Activated CD4-positive, alpha-beta T cell treated with anti-CD3 and anti-CD28 coated beads, Interleukin-2, Interleukin-4, amounts not matched to agents 100 ng/mL and 50 ng/mL, durations not matched to agents 16 hours and 8 hours (primary cell): ENCODE data around the gene REXO2.

Experiments
- DNase-seq: peaks from one replicate; pipeline ENCODE4 v3.0.0-alpha.2; 2020; ENCODE audit warnings: low spot score

REXO2 gene

DNA sequence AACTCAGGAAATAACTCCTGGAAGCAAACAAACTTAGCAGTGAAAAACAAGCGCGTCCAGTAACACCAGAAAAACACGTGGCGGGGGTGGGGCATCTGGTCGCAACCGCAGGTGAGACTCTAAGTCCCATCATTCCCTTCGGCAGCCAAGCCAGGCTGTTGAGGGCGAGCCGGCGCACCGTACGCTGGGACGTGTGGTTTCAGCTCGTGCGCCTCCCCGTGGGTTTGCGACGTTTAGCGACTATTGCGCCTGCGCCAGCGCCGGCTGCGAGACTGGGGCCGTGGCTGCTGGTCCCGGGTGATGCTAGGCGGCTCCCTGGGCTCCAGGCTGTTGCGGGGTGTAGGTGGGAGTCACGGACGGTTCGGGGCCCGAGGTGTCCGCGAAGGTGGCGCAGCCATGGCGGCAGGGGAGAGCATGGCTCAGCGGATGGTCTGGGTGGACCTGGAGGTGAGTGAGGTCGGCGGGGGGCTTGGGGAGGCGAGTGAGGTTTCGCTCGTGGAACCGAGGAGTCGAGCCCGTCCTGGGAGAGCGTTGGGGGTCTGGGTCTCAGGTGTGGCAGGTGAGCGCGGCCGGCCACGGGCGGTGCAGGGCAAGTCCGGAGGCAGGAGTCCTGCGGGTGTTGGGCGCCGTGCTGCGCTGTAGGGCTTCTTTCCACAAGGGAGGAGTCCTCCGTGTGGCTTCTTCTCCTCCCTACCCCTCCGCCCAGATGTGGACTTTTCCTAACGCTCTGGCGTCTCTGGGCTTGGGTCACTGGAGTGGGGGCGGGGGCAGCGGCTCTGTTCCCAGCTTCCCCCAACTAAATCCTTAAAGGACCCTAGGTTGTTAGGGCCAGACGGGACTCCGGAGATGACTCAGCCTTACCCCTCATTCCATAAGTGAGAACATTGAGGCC is at the start of gene REXO2:
Gene REXO2 (plus strand): TSS at position 239 of the 892 bp plus-strand sequence. CDS start 62 bp downstream, at position 301.
- peak; percentile 96 for DNase-seq

DNA sequence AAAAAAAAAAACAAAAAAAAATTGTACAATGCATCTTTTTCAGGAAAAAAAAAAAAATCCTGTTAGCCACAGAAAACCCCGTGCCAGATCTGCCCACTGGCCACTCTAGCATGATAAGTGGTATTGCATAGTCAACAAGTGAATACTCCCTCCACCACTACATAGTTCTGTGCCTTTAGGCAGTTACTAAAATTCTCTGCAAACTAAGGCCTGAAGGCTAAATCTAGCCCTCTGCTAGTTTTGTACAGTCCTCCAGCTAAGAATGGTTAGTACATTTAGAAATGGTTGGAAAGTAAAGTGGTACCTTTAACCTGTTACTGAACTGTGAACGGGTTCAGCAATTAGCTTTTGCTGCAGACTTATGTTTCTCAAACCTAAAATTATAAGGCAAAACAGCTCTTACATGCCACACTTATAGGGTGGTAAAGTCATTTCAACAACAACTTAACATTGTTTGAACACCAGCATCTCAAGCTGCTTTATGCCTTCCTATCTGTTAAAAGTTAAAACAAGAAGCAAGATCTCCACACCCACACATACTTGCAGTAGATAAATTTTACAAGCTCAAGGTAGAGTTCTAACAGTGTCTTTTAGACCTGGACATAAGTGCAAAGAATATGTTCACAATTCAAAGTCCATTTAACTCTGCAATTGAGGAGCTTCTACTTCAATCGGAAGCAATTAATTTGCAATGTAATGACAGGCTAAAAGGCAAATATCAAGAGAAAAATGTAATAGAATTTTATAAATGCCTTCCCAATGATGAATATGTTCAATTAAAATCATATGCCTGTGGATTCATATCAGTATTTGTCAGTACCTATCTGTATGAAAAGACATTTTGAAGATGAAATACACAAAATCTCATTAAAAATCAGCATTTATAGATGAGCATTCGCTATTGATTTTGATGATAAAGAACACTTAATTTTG is 46.3 kb upstream of the REXO2 start:
- no peak for DNase-seq

DNA sequence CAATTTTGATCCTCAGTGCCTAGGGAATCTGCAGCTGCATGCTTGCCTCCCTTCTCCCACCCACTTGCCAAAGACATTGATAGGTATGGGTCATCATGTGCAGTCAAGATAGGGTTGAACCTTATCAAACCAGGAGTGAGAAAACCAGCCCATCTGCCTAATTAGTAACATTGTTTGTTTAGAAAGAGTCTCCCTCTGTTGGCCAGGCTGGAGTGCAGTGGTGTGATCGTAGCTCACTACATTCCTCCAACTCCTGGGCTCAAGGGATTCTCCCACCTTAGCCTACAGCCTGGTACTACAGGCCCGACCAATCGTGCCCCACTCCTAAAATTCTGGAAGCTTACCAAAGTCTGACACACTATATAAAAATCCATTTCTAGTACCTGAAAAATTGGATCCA is 43.5 kb upstream of the REXO2 start:
- DNase-seq: no peak

DNA sequence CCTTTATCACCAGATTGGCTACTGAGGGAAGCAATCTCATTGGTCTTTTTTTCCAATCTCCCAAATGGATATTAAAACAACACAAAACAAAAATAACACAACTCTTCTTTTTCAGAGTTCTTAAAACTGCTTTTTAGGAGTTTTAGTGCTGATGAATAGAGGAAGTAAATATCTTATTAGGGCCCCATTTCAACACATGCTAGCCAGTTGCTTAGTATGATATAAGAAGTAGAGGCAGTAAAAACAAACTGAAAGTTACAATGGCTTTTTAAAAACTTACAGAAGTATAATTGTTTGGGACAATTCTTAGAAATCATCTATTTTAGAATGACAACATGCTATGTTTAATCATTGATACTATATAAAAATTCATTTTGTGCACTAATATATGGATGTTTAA is 42.4 kb upstream of the REXO2 start:
- no peak for DNase-seq

DNA sequence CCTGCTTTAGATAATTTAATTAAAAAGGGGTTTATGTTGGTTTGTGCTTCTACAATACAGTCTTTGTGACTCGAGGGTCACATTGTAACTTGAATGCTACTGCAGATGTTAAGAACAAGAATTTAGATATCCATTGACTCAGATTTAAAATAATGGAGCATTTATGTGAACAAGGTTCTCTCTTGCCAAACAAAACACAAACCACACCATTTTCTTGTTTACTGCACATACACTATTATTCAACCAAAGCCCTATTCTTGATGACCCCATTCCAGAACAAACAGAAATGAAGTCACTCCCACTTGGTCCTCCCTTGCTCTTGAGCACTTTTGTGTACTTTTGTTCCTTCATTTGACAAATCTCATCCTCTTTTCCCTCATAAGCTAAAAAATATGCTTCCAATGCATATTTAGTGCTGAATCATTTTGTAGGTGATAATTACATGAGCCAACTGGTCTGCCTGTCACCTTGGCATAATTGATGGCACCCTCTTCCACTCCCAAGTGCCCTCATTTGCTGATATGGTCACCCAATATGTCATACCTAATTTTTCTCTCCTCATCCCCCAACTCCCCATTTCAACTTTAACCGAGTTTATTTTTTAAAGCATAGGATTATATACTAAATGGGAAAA is 41.8 kb upstream of the REXO2 start:
- DNase-seq: no peak

DNA sequence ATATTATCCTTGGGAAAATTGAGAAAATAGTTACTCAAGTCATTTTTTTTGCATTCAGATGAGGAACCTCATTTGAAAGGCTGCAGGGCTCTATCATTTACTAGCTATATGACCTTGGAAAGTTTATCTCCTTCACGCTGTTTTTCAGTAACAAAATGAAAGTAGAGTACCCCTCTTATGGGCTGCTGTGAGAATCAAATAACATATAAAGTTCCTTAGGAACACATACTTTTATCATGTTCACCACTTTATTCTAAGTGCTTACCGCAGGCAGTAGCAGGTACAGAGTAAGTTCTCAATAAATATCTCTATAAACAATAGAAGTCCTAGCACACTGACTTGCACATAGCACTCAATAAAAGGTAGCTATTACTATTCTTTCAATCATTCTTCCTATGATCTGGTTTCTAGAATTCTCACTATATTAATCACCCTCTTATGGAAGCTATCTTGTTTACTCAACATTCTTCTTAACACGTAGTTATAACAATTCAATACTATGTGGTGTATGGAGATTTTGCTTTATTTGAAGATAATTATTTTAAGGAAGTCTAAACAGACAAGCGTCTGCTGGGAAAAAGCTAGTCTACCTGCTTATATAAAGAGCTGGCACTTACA is 40.9 kb upstream of the REXO2 start:
- DNase-seq: no peak

DNA sequence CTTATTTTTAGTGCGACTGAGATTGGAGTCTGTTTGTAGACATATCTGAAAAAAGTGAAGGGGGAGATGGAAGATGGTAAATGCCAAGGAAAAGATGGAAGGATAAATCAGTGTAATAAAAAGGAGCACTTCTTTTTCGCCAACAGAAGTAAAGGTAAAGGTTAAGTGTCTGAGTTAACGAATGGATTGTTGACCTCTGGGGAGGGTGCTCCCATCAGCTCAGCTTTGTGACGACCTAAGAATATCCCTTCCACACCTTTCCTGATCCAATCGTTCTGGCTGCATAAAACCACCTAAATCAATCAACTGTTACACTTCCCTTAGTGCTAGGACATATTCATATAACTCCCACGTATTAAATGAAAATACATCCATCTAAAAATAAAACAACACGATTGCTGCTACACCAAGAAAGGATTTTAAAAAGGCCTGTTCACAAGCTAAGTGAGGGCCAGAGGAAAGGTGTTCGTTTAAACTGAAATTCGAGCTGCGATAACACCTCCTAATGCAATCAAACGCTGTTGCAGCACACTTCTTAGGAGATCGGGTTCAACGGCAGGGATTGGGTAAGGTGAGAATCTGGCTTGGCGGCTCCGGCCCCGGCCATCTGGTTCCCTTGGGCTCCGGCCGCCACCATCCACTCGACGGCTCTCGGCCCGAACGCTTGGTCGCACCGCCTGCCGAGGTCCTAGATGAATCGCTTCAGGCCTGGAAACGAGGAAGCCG is 39.6 kb upstream of the REXO2 start:
- no peak for DNase-seq

DNA sequence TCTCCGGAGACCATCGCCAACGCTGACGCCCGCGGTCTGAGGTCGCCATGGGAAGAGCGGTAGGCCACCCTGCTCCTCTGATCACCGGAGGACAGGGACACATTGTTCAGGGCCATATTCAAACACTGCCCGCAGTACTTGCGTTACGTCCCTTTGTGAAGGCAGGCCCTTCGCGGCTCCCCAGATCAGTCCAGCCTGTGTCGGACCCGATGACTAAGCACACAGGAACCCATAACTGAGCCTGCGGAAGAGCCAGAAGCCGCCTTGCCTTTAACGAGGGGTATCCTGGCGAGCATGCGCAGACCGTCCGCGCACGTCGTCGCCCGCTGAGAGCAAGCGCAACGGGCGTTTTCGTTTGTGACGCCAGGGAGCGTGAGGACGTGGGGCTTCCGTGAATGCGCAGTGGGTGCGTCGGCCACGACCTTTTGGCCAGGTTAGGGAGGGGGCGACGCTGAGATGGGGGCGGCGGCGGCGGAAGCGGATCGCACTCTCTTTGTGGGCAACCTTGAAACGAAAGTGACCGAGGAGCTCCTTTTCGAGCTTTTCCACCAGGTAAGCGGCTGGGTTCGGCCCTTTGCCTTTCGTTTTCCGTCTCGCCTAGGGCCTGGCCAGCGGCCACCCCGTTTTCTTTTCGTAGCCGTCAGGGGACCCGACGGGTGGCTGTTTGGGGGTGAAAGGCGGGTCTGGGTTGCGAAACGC is 38.9 kb upstream of the REXO2 start, which contains the start of the genes C11orf71 and RBM7:
Gene C11orf71 (minus strand): TSS at position 296 of the 699 bp plus-strand sequence. CDS start 180 bp downstream, at position 116.
Gene RBM7 (plus strand): TSS at position 451 of the 699 bp plus-strand sequence. CDS start 6 bp downstream, at position 457.
- DNase-seq: peak; percentile 98

DNA sequence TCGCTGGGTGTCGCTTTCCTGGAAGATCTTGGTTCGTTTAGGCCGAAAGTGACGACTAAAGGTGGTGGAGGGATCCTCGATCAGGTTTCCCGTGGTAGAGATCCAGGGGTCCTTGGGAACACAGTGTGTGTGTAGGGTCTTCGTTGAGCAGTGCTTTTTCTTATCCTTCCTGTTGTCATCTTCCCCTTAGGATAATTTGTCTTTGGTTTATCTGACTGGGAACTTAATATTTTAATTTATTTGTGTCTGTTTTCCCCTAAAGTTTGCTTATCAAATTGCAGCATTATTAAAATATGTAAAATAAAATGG is 38.4 kb upstream of the REXO2 start:
- DNase-seq: no peak

DNA sequence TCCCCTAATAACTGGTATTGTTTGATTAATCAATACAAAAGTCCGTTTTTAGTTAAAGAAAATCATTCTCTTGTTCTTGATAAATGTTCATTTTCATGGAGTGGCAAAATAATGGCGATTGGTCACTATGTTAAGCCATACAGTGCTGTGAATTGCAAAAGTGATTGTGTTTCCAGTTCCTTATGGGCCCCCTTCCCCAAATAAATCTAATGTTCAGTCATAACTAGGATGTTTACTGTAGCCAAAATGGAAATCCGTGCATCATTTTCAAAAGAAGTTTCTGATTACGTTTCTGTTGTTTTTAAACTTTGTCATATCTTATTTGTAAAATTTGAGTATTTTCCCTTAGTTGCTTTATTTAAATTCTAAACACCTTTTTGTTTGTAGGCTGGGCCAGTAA is 38.0 kb upstream of the REXO2 start:
- DNase-seq: no peak

DNA sequence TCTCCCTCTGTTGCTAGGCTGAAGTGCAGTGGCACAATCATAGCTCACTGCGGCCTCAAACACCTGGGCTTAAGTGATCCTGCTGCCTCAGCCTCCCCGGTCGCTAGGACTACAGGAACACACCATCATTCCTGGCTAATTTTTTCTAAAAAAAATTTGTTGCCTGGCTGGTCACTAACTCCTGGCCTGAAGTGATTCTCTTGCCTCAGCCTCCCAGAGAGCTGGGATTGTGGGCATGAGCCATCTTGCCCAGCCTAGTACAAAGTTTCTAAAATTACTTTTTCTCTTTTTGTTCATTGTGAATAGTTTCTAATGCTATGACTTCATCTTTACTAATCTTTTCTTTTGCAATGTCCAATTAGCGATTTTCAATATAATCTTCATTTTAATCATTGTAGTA is 26.3 kb upstream of the REXO2 start:
- no peak for DNase-seq

DNA sequence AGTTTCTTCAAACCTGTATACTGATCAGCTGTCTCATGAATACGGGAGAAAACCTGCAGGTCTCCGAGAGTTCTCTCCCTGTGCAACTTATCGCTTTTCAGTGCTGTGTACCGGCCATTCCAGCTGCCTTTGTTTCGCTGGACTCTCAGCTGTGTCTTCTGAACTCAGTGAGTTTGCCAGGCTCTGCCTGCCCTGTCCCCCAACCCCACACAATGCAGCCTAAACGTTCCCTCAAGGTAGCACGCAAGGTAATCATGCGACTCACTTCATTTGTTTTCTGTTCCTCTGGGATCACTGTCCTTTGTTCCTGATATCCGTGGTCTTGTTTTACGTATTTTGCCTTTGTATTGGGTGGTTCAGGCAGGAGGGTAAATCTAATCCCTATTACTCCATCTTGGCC is 25.3 kb upstream of the REXO2 start:
- DNase-seq: no peak

DNA sequence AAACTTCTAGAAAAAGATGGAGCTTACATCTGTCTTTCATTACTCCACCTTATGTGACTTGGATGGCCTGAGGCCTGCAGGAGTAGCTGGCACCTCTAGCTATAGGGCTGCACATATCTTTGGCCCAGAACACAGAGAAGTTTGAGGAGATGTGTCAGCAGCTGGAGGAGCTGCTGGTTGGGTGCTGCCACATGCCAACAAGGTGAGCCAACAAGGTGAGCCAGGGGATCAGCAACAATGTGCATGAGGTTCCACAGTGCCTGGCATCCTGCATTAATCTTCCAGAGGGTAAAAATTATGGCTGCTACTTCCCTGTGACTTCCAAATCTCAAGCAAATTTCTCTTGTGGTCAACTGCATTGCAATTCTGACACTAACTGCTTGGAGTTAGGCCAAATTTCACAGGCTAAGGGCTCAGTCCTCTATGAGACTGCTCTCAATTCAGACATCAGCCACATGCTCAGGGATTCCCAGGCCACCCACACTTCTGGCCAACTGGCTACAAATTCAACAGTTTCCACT is 22.8 kb upstream of the REXO2 start:
- DNase-seq: no peak

DNA sequence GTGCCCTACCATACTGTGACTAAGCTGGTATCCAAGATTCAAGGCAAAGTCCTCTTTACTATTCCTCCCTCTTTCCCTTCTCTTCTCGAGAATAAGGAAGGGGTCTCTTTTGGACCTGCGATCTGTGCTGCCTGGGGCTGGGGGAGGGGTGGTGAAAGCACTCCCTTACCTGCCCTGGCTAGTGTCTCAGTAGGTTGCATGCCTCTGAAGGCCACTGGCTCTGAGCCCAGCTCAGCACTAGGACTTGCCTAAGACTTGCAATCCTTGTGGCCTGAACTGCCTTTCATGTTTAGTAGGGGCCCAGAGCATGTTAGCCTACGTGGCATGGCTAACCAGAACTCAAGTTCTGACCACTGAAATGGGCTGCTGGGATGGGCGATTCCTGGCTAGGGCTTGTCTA is 13.0 kb upstream of the REXO2 start:
- DNase-seq: no peak

DNA sequence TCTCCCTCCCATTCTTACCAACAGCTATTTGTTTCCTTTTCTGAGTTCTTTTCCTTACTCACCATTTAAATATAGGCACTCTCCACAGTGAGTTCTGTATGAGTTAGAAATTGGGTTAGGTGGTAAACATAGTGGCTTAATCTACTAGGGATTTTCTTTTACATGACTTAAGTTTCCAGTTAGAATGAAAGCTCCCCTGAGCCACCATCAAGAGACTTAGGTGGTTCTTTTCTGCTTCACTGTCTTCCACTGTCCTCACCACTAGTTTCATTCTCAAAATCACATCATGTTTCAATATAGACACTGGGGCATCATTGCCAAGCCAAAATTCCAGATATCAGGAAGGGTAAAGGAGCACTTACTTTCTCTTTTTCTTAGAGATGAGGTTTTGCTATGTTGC is 9.0 kb upstream of the REXO2 start:
- no peak for DNase-seq

DNA sequence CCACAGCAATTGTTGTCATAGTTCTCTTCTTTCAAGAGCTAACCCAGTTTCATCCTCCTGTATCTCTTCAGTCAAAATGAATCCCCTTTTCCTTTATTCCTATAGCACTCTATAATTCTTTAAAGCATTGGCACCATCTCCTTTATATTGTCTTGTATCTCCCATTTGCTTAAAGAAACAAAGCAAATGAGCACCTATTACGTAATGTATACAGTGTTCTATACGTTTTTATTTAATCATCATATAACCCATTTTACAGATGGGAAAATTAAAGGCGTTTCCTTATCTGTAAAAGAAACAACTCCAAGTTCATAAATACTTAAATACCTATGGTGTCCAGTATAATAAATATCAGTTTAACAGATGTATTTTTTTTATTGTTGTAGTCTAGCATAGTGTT is 6.4 kb upstream of the REXO2 start:
- DNase-seq: no peak

DNA sequence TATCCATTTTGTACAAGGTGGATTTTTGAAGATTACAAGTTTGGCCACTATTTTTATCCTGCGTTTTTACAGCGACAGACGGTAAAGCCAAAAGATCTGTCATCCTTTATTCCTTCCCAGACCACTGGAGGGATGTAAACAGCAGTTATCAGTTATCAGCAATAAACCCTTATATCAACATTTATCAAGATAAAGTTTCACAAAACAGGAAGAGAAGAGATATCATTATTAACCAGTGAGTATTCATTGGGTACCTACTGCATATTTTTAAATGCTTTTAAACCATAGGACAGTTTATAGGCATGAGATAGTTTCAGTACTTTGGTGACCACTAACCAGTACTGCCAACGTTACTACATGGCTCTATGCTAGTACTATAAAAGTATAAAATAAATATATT is 5.9 kb upstream of the REXO2 start:
- no peak for DNase-seq

DNA sequence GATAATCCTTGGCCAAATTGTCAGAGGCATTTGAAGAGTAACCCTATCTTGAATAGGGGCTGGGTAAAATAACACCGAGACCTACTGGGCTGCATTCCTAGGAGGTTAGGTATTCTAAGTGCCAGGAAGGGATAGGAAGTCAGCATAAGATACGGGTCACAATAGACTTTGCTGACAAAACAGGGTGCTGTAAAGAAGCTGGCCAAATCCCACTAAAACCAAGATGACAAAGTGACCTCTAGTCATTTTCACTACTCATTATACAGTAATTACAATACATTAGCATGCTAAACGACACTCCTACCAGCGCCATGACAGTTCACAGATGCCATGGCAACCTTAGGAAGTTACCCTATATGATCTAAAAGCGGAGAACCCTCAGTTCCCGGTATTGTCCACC is 964 bp upstream of the REXO2 start:
- DNase-seq: no peak

DNA sequence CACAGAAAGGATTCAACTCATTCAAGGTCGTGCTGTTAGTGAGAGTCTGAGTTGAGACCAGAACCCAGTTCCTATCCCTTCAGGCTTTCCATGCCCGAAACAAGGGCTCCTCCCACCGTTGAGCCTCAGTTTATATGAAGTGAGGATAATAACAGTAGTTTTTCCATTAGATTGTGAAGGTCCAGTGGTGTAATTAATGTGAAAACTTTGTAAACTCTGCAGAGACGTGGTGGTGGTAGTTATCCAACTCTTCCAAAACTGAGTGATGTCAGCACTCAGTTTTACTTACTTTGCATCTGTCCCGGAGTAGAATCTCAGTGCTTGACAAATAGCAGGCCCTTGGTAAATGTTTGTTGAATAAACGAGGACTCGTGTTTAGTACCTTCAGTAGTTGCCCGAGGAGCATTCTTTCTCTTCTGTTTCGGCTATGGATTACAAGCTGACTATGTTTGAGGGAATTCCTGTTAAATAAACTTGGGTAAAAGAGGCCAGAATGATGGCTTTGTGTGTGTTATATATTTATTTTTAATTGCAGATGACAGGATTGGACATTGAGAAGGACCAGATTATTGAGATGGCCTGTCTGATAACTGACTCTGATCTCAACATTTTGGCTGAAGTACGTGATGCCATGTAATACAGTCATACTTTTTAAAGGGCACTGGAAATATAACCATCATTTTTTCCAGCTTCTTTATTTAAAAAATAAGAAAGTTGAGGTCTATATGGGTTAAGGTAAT is 1.0 kb downstream of the REXO2 start:
- DNase-seq: no peak
